Thyroid gland (tissue), 4 donors: Measurements from ENCODE around the gene ALDH3A1.

Source experiments
- CTCF ChIP-seq, 6 experiments: fragments of 200-600 bp in 3 of 6; fragments of 450-650 bp in 3 of 6; sonication (generic) in 3 of 6; IDR thresholded peaks; one replicate each; pipeline ENCODE4 v1.5.1; 2016 to 2019; ENCODE audit warnings: antibody characterized with exemption in 6 of 6, mild to moderate bottlenecking in 2 of 6, inconsistent platforms in 1 of 6, moderate library complexity in 1 of 6
- POLR2A ChIP-seq, 2 donors: fragments of 450-650 bp; IDR thresholded peaks; one replicate each; pipeline ENCODE4 v1.6.1; 2017; ENCODE audit warnings: antibody characterized with exemption in 2 of 2, mild to moderate bottlenecking in 2 of 2, moderate library complexity in 1 of 2

- TF ChIP-seq CTCF (IDR thresholded peaks at IDR 0.05) (no peak), POLR2A (IDR thresholded peaks at IDR 0.05) (no peak)
Measured at GRCh38 chr17:19747159-19747719, 859 bp downstream of the ALDH3A1 start.
